ENCODE results near the gene SHLD2.

DNA sequence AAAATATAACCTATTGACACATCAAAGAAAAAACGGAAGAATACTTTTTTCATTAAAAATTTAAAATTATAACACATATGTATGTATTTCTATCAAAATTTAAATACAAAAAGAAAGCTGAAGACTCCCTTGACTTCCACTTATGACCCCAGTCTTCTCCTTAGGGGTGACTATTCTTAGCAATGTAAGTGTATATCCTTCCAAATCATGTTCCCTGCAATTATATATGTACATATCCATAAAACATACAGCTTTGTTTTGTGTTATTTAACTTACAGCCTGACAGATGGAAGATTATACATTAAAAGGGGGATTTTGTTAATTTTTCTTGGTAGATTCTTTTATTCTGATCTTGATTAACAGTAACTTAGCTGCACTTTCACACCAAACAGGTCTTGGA lies 9.5 kb upstream of the SHLD2 start:
- TF ChIP-seq CTCF (IDR thresholded peaks at IDR 0.05) (no peak), POLR2AphosphoS5 (IDR thresholded peaks at IDR 0.05; ENCODE audit: low read depth, low read length) (no peak)
- TF ChIP-seq, protein P1, sequence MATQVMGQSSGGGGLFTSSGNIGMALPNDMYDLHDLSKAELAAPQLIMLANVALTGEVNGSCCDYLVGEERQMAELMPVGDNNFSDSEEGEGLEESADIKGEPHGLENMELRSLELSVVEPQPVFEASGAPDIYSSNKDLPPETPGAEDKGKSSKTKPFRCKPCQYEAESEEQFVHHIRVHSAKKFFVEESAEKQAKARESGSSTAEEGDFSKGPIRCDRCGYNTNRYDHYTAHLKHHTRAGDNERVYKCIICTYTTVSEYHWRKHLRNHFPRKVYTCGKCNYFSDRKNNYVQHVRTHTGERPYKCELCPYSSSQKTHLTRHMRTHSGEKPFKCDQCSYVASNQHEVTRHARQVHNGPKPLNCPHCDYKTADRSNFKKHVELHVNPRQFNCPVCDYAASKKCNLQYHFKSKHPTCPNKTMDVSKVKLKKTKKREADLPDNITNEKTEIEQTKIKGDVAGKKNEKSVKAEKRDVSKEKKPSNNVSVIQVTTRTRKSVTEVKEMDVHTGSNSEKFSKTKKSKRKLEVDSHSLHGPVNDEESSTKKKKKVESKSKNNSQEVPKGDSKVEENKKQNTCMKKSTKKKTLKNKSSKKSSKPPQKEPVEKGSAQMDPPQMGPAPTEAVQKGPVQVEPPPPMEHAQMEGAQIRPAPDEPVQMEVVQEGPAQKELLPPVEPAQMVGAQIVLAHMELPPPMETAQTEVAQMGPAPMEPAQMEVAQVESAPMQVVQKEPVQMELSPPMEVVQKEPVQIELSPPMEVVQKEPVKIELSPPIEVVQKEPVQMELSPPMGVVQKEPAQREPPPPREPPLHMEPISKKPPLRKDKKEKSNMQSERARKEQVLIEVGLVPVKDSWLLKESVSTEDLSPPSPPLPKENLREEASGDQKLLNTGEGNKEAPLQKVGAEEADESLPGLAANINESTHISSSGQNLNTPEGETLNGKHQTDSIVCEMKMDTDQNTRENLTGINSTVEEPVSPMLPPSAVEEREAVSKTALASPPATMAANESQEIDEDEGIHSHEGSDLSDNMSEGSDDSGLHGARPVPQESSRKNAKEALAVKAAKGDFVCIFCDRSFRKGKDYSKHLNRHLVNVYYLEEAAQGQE (IDR thresholded peaks at IDR 0.05; ENCODE audit: insufficient read depth in 1 of 2, low read depth in 2 of 2, low read length in 1 of 2) = no peak
